GM12878 (cell line): Measurements from ENCODE around the gene PRUNE2. TPM values are rescaled to one million over a fixed set of nuclear protein-coding genes. Genes with fewer than 3 reads are reported as not detected.

ENCODE experiments used
- ATAC-seq: fragments of 200-7000 bp; cut with Tn5 transposase; 3 replicates; pipeline ENCODE4 v1.9.1; 2020; ENCODE audit warnings: mild to moderate bottlenecking, moderate library complexity
- BruUV-seq: library from RNA; stranded (reverse); fragments of 400-500 nt; replicated peaks from 2 replicates; lab custom pipeline; 2021; lab: Mats Ljungman, UMichigan
- CTCF ChIA-PET: fragments of 300-600 bp; sonication (Branson Sonifier 250); formaldehyde crosslinking; extraction: SDS; loops from one replicate; lab custom pipeline; 2021; ENCODE audit warnings: inconsistent platforms; lab: Yijun Ruan, JAX
- POLR2A ChIA-PET: fragments of 350-600 bp; formaldehyde crosslinking; extraction: SDS; loops from one replicate; lab custom pipeline; 2021; ENCODE audit warnings: inconsistent platforms; lab: Charles Lee
- RAD21 ChIA-PET: fragments of 300-600 bp; sonication (Branson Sonifier 250); formaldehyde crosslinking; loops from one replicate; lab custom pipeline; 2023; ENCODE audit warnings: antibody characterized with exemption; ENCODE audit not compliant: unreplicated experiment; lab: Charles Lee
- SMC1A ChIA-PET: fragments of 300-600 bp; sonication (Branson Sonifier 250); formaldehyde crosslinking; loops from one replicate; lab custom pipeline; 2023; ENCODE audit not compliant: unreplicated experiment, uncharacterized antibody; lab: Charles Lee
- DNase-seq: peaks from one replicate; pipeline ENCODE4 v3.0.0-alpha.2; 2011; ENCODE audit warnings: low read depth, low spot score
- FAIRE-seq: peaks from 3 replicates; lab custom pipeline; 2011; peaks lifted over from hg19 to GRCh38; lab: Jason Lieb, UNC
- H2AFZ ChIP-seq: 2 replicates; pipeline ENCODE4 v1.6.0; 2011; ENCODE audit warnings: low read depth, low read length, control low read depth; ENCODE audit not compliant: control insufficient read depth
- H3K27ac ChIP-seq: 2 replicates; pipeline ENCODE4 v1.5.1; 2011; ENCODE audit warnings: control low read depth; ENCODE audit not compliant: control insufficient read depth, insufficient read depth
- H3K27me3 ChIP-seq, 2 experiments: replicated peaks in 1 of 2; 2 replicates each; pipeline versions ENCODE4 v1.6.0 to v1.6.1; 2011; ENCODE audit warnings: low read length in 1 of 2; ENCODE audit not compliant: control insufficient read depth in 2 of 2, insufficient read depth in 2 of 2
- H3K36me3 ChIP-seq, 2 experiments: 2 replicates each; pipeline ENCODE4 v1.5.1; 2011; ENCODE audit warnings: low read length in 1 of 2; ENCODE audit not compliant: control insufficient read depth in 2 of 2, insufficient read depth in 2 of 2
- H3K4me1 ChIP-seq: 2 replicates; pipeline ENCODE4 v1.6.1; 2011; ENCODE audit warnings: mild to moderate bottlenecking, low read length, moderate library complexity, mixed read lengths; ENCODE audit not compliant: control insufficient read depth, insufficient read depth
- H3K4me2 ChIP-seq: 2 replicates; pipeline ENCODE4 v1.6.0; 2011; ENCODE audit warnings: control low read depth; ENCODE audit not compliant: control insufficient read depth, insufficient read depth
- H3K4me3 ChIP-seq: fragments of 200-600 bp; sonication (generic); 2 replicates; pipeline ENCODE4 v1.5.1; 2016
- H3K79me2 ChIP-seq: 2 replicates; pipeline ENCODE4 v1.6.0; 2011; ENCODE audit warnings: low read length; ENCODE audit not compliant: control insufficient read depth, insufficient read depth
- H3K9ac ChIP-seq: 2 replicates; pipeline ENCODE4 v1.8.0; 2011; ENCODE audit warnings: low read length, control low read depth, mixed read lengths; ENCODE audit not compliant: control insufficient read depth, insufficient read depth
- H3K9me3 ChIP-seq: replicated peaks from 3 replicates; pipeline ENCODE4 v1.5.1; 2011; ENCODE audit warnings: mild to moderate bottlenecking, low read length; ENCODE audit not compliant: control insufficient read depth, insufficient read depth
- H4K20me1 ChIP-seq: 2 replicates; pipeline ENCODE4 v1.6.0; 2011; ENCODE audit not compliant: control insufficient read depth, insufficient read depth
- HSF1 ChIP-seq: fragments of 150-350 bp; IDR thresholded peaks from 2 replicates; pipeline ENCODE4 v1.6.1; 2014; ENCODE audit warnings: mild to moderate bottlenecking, low read depth, low read length
- MAX ChIP-seq: IDR thresholded peaks from 2 replicates; pipeline ENCODE4 v1.6.1; 2012; ENCODE audit warnings: low read depth, low read length, improper control_type of control experiment
- MTA2 ChIP-seq: fragments of 450-650 bp; IDR thresholded peaks from 2 replicates; pipeline ENCODE4 v1.6.1; 2016; ENCODE audit warnings: low read depth, mild to moderate bottlenecking, moderate library complexity
- PKNOX1 ChIP-seq: fragments of 450-650 bp; IDR thresholded peaks from 2 replicates; pipeline ENCODE4 v1.6.1; 2016; ENCODE audit warnings: mild to moderate bottlenecking
- RB1 ChIP-seq: fragments of 450-650 bp; formaldehyde crosslinking; IDR thresholded peaks from 2 replicates; pipeline ENCODE4 v1.6.1; 2017; ENCODE audit warnings: mild to moderate bottlenecking, borderline replicate concordance
- USF1 ChIP-seq: IDR thresholded peaks from 2 replicates; pipeline ENCODE4 v1.6.1; 2011; ENCODE audit warnings: borderline replicate concordance, low read depth, mild to moderate bottlenecking, moderate library complexity, mixed read lengths, low read length; ENCODE audit not compliant: insufficient read depth; ENCODE audit errors: extremely low read length
- WGBS: methylation state at CpG from one replicate; pipeline ENCODE4 v1.1.6; 2016; ENCODE audit warnings: low lambda C conversion rate; ENCODE audit not compliant: insufficient replicate concordance, insufficient coverage; ENCODE audit errors: missing lambda C conversion rate; 5-methylcytosine and 5-hydroxymethylcytosine counted together
- in situ Hi-C: fragments of 300-500 bp; cut with MboI; formaldehyde crosslinking; loops from 9 replicates; pipeline ENCODE4 v1.14.3; 2018; ENCODE audit warnings: mixed read lengths
- intact Hi-C: fragments of 100-400 bp; cut with micrococcal nuclease; formaldehyde crosslinking; loops from one replicate; pipeline ENCODE4 v1.14.2; 2022; ENCODE audit not compliant: unreplicated experiment
- polyA plus RNA-seq, 11 experiments: library from polyadenylated mRNA; depleted of rRNA in 4 of 11; unstranded in 6 of 11; stranded (reverse) in 5 of 11; fragments of >200 nt; fragmentation: Nextera tagmentation in 4 of 11; fragmentation: Illumina TruSeq in 1 of 11; extraction: Ambion mirVana in 4 of 11; extraction: Trizol in 1 of 11; gene quantifications; 1 replicate in 1 of 11; 2 replicates in 10 of 11; pipeline versions ENCODE4 v1.2.1 to v1.2.3, GENCODE V29; 2011 to 2016; ENCODE audit warnings: inconsistent platforms in 2 of 11, missing spikeins in 2 of 11, low read depth in 1 of 11
- total RNA-seq, 4 experiments: library from RNA; depleted of rRNA in 3 of 4; stranded (reverse); fragments of >200 nt in 3 of 4; fragmentation: Illumina TruSeq in 1 of 4; extraction: Trizol in 1 of 4; gene quantifications; 2 replicates each; pipeline versions ENCODE4 v1.2.1 to v1.2.3, GENCODE V29; 2013 to 2021

The PRUNE2 gene
- total and polyA plus RNA-seq, 10 of the 15 experiments (the other 5 are each of a cell fraction or from before 2014, with no cell fraction given), result 0.07 to 0.63 (median 0.25) TPM

DNA sequence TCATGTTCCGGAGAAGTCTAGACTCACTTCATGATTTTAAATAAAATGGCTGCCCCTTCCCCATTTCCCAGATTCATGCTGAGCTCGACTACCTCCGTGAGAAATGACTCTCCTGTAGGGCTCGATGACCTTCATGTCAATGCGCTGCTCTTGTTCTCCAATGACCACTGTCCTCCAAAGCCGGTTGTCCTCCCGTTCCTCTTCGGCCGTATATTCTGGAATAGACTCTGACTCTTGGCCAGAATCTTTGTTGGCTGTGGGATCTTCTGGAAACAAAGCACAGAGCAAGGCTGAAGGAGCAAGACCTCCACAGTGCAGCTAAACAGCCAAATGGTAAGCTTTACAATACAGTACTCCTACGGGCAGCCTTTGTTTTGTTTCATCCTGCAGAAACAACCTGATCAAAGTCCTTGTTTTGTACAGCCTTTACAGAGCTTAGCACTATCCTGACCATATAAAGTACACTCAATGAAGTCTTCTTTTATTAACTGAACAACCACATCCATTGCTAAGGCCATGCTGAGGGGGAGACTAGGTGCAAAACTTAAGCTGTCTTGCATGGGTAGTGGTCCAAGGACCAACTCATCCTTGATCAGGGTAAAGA is 261.2 kb downstream of the PRUNE2 start:
- H3K4me1 ChIP-seq, result peaks cover 19% of the 10 kb centered on the region
- POLR2A ChIA-PET, result no interaction called here
- H3K9ac ChIP-seq, result no peak overlapping the region
- no peaks in the 10 kb centered on the region for H4K20me1 ChIP-seq
- no TSS peak for BruUV-seq
- 75% methylated on average over 10 of the region's 10 CpGs for WGBS
- TF ChIP-seq USF1 (no peak), MAX (no peak), MTA2 (no peak), PKNOX1 (no peak), RB1 (no peak), HSF1 (no peak)
- DNase-seq, result no peak
- no peaks in the 10 kb centered on the region for H3K79me2 ChIP-seq
- RAD21 ChIA-PET, result no interaction called here
- no peak overlapping the region for H3K27ac ChIP-seq
- FAIRE-seq, result no peak
- CTCF ChIA-PET, result interaction anchor here (0.5 to 1.3 kb wide), 2 partner anchors 14 to 50 kb away, joined by 3 to 4 read pairs; no protein-coding TSS in a partner anchor
- no peak overlapping the region for H3K4me3 ChIP-seq
- H3K4me2 ChIP-seq, result no peak overlapping the region
- ATAC-seq, result no peak
- in situ Hi-C loops (no loop called here), intact Hi-C loops (no loop called here)
- H3K36me3 ChIP-seq, result no peaks in the 10 kb centered on the region
- H3K9me3 ChIP-seq, result no peaks in the 10 kb centered on the region
- no peaks in the 10 kb centered on the region for H3K27me3 ChIP-seq
- SMC1A ChIA-PET, result interaction anchor here (1.1 kb wide), 2 partner anchors 12 to 28 kb away, joined by 3 to 5 read pairs; no protein-coding TSS in a partner anchor
- no peak overlapping the region for H2AFZ ChIP-seq
